ENCODE results near the gene CWC22. TPM values are rescaled to one million over a fixed set of nuclear protein-coding genes. Genes with fewer than 3 reads are reported as not detected.
"Not testable (repeated sequence)": the region's sequence is repeated elsewhere in the genome, so short reads cannot be mapped to it uniquely, and the experiment has no call there.

The CWC22 gene
- total RNA-seq, 6 experiments from 2014 or later: 5.2 to 7.8 (median 7.2) TPM

DNA sequence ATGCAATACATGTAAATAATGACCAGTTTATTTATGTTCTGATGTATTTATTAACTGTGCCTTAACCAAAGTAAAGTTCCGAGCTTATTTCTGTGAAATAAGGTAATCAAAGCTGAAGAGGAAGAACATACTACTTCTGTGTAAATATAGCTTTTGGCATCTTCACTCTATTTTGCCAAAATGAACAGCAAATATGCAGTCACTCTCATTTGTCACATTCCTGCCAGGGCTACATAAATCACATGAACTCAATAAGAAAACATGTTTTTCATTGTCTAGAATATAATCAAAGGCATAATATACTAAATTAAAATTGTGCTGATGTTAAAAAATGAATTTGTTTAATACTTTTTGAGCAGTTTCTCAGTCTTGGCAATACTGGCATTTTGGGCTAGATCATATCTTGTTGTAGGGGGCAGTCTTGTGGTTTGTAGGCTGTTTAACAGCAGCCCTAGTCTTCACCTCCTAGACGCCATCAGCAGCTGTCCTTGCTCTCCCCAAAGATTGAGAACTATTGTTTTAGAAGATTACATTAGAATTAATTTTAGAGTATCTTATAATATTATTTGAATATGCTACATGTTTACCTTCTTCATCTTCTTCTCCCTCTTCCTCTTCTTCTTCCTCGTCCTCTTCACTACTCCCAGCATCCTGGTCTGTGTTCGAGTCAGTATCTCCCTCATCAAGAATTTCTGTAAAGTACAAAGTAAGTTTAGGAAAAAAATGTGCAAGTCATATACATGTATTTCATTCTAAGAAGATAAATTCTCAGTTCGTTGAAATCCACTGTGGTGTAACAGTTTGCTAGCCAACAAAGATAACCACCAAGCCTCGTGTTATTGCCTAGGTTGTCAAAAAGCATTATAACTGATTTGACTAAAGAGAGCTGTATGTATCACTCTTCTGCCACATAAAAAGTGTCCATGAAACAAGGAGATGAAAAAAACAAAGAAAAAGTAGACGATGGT is 41.5 kb downstream of the CWC22 start:
- no peaks in the 10 kb centered on the region for H3K9me3 ChIP-seq
- intact Hi-C loops (cut with DNase I): no loop called here
- H3K4me3 ChIP-seq: no peak overlapping the region
- TF ChIP-seq, protein P1, sequence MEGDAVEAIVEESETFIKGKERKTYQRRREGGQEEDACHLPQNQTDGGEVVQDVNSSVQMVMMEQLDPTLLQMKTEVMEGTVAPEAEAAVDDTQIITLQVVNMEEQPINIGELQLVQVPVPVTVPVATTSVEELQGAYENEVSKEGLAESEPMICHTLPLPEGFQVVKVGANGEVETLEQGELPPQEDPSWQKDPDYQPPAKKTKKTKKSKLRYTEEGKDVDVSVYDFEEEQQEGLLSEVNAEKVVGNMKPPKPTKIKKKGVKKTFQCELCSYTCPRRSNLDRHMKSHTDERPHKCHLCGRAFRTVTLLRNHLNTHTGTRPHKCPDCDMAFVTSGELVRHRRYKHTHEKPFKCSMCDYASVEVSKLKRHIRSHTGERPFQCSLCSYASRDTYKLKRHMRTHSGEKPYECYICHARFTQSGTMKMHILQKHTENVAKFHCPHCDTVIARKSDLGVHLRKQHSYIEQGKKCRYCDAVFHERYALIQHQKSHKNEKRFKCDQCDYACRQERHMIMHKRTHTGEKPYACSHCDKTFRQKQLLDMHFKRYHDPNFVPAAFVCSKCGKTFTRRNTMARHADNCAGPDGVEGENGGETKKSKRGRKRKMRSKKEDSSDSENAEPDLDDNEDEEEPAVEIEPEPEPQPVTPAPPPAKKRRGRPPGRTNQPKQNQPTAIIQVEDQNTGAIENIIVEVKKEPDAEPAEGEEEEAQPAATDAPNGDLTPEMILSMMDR (IDR thresholded peaks at IDR 0.05): no peak
- TF ChIP-seq POLR2A (IDR thresholded peaks at IDR 0.05): no peak
- no peak overlapping the region for H3K27ac ChIP-seq
- ATAC-seq (no peak), DNase-seq (no peak)
- no peaks in the 10 kb centered on the region for H3K4me1 ChIP-seq
- H3K36me3 ChIP-seq: peaks cover 0 to 32% (median 8%) of the 10 kb centered on the region in 4 donors
- 94% methylated on average over 7 of the region's 7 CpGs for WGBS (ENCODE audit: insufficient coverage, low coverage, low lambda C conversion rate, missing lambda C conversion rate)
- H3K27me3 ChIP-seq: no peaks in the 10 kb centered on the region

DNA sequence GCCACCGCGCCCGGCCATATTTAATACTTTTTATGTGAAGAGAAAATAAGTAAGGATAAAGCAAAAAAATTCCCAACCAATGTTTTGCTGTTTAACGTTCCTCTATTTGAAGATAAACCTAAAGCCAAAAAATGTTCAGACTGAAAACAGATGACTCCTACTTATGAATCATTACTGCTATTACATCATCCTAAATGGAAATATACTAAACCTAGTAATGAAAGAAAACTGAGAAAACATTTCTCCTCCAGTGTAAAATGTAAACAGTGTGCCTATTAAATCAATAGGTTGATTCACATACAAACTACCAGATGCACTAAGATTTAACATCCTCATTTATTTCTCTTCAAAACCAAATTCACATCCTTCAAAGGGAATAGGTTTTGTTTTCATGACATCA is 43.5 kb downstream of the CWC22 start:
- Histone ChIP-seq H3K27me3 (no peaks in the 10 kb centered on the region), H3K9me3 (no peaks in the 10 kb centered on the region), H3K4me3 (no peak overlapping the region), H3K27ac (no peak overlapping the region), H3K4me1 (no peaks in the 10 kb centered on the region), H3K36me3 (peaks cover 0 to 26% (median 5%) of the 10 kb centered on the region in 4 donors)
- ATAC-seq: no peak
- WGBS (ENCODE audit: insufficient coverage, low coverage, low lambda C conversion rate, missing lambda C conversion rate): 89% methylated on average over 4 of the region's 4 CpGs
- TF ChIP-seq POLR2A (IDR thresholded peaks at IDR 0.05): no peak
- TF ChIP-seq, protein P1 (IDR thresholded peaks at IDR 0.05): no peak
- intact Hi-C loops (cut with DNase I): no loop called here
- no peak for DNase-seq

DNA sequence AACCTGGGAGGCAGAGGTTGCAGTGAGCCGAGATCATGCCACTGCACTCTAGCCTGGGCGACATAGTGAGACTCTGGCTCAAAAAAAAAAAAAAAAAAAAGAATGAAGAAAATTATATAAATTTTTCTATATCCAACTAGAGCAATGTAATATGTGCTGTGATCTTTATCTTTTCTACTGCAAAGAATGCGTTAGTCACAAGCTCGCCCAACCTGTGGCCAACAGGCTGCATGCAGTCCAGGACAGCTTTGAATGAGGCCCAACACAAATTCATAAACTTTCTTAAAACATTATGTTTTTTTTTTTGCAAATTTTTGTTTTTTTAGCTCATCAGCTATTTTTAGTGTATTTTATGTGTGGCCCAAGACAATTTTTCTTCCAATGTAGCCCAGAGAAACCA is 48.8 kb downstream of the CWC22 start:
- WGBS (ENCODE audit: insufficient coverage, low coverage, low lambda C conversion rate, missing lambda C conversion rate): 93% methylated on average over 2 of the region's 4 CpGs
- H3K4me1 ChIP-seq; DNase-seq; H3K4me3 ChIP-seq; H3K9me3 ChIP-seq; H3K27me3 ChIP-seq; H3K27ac ChIP-seq; ATAC-seq; intact Hi-C loops (cut with DNase I): not testable (repeated sequence)
- peaks cover 0 to 14% (median under 1%) of the 10 kb centered on the region in 4 donors for H3K36me3 ChIP-seq

DNA sequence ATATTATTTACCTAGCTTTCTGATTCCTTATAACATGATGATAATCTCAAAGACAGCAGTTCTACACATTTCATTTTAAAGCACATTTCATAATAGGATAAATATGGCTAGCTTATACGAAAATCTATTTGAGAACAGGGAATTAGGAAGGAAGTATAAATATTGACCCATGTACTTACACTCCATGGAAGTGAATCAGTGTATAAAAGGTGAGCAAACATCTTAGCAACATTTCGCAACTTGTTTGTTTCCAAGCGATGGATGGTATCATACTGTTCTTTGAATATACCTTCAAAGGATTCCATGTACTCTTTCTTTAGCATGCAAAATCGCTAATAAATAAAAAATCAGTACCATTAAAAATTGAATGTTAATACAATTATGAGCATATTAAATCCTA is 53.1 kb downstream of the CWC22 start:
- 54% methylated on average over 4 of the region's 4 CpGs for WGBS (ENCODE audit: insufficient coverage, low coverage, low lambda C conversion rate, missing lambda C conversion rate)
- TF ChIP-seq POLR2A (IDR thresholded peaks at IDR 0.05): no peak
- TF ChIP-seq, protein P1 (IDR thresholded peaks at IDR 0.05): no peak
- Histone ChIP-seq H3K4me1 (no peaks in the 10 kb centered on the region), H3K9me3 (no peaks in the 10 kb centered on the region), H3K36me3 (peaks cover 0 to 41% (median 9%) of the 10 kb centered on the region in 4 donors), H3K4me3 (no peak overlapping the region), H3K27ac (no peak overlapping the region), H3K27me3 (no peaks in the 10 kb centered on the region)
- DNase-seq (no peak), ATAC-seq (peak; percentile 61 to 85 (median 76))
- intact Hi-C loops (cut with DNase I): no loop called here

DNA sequence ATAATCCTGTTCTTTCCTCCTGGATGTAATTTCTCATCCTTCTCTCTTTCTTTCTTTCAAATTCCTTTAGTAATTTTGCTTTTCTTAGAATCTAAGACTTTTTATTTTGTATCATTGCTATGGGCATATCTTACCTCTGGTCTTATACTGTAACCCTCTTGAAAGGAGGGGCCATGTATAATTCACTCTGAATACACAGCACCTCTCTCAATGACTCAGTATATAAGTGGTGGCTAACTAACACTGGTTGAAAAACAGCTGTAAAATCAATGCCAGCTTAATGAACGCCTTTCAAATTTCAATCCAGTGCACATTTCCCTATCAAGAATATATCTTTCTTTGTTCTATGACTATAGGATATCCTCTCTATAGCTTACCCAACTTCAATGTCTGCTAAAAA is 53.7 kb downstream of the CWC22 start:
- DNase-seq (no peak), ATAC-seq (no peak)
- peaks cover 0 to 3% (median 0%) of the 10 kb centered on the region in 4 donors for H3K4me1 ChIP-seq
- no peak overlapping the region for H3K27ac ChIP-seq
- no peaks in the 10 kb centered on the region for H3K27me3 ChIP-seq
- 100% methylated on average over 1 of the region's 1 CpG for WGBS (ENCODE audit: insufficient coverage, low coverage, low lambda C conversion rate, missing lambda C conversion rate)
- H3K36me3 ChIP-seq: peaks cover 0 to 39% (median 9%) of the 10 kb centered on the region in 4 donors
- H3K4me3 ChIP-seq: no peak overlapping the region
- H3K9me3 ChIP-seq: no peaks in the 10 kb centered on the region
- intact Hi-C loops (cut with DNase I): no loop called here
- TF ChIP-seq POLR2A (IDR thresholded peaks at IDR 0.05): no peak
- TF ChIP-seq, protein P1 (IDR thresholded peaks at IDR 0.05): no peak
